Astrocyte (in vitro differentiated cells and primary cell): Measurements from ENCODE around the gene PDE1A. TPM values are rescaled to one million over a fixed set of nuclear protein-coding genes. Genes with fewer than 3 reads are reported as not detected.

Source experiments
- DNase-seq: peaks from one replicate; pipeline ENCODE4 v3.0.0-alpha.2; 2010; ENCODE audit warnings: low read depth
- FAIRE-seq: peaks from 2 replicates; lab custom pipeline; 2011; peaks lifted over from hg19 to GRCh38; lab: Jason Lieb, UNC
- H2AFZ ChIP-seq: 2 replicates; pipeline ENCODE4 v1.6.0; 2012; ENCODE audit warnings: low read depth, low read length, inconsistent platforms
- H3K27ac ChIP-seq: 2 replicates; pipeline ENCODE4 v1.5.1; 2011; ENCODE audit warnings: low read depth, low read length, inconsistent platforms
- H3K27me3 ChIP-seq: 2 replicates; pipeline ENCODE4 v1.6.0; 2011; ENCODE audit warnings: low read length, inconsistent platforms; ENCODE audit not compliant: insufficient read depth
- H3K36me3 ChIP-seq: 2 replicates; pipeline ENCODE4 v1.5.1; 2011; ENCODE audit warnings: low read length, inconsistent platforms; ENCODE audit not compliant: insufficient read depth
- H3K4me1 ChIP-seq: 2 replicates; pipeline ENCODE4 v1.5.1; 2011; ENCODE audit warnings: low read length, inconsistent platforms; ENCODE audit not compliant: insufficient read depth
- H3K4me2 ChIP-seq: 2 replicates; pipeline ENCODE4 v1.6.0; 2012; ENCODE audit warnings: low read length, inconsistent platforms
- H3K4me3 ChIP-seq: 2 replicates; pipeline ENCODE4 v1.5.1; 2011; ENCODE audit warnings: low read depth, mild to moderate bottlenecking, low read length, inconsistent platforms; ENCODE audit not compliant: insufficient read depth
- H3K79me2 ChIP-seq: 2 replicates; pipeline ENCODE4 v1.6.0; 2012; ENCODE audit warnings: mild to moderate bottlenecking, low read length, inconsistent platforms; ENCODE audit not compliant: insufficient read depth
- H3K9ac ChIP-seq: 2 replicates; pipeline ENCODE4 v1.6.0; 2012; ENCODE audit warnings: mild to moderate bottlenecking, low read length, inconsistent platforms
- H3K9me3 ChIP-seq: 2 replicates; pipeline ENCODE4 v1.5.1; 2012; ENCODE audit warnings: low read depth, mild to moderate bottlenecking, low read length, inconsistent platforms; ENCODE audit not compliant: insufficient read depth
- H4K20me1 ChIP-seq: 2 replicates; pipeline ENCODE4 v1.6.0; 2012; ENCODE audit warnings: low read length, inconsistent platforms; ENCODE audit not compliant: insufficient read depth
- H3K27ac Mint-ChIP-seq: one replicate; pipeline ENCODE4 v1.8.0; 2021; ENCODE audit warnings: mild to moderate bottlenecking, mixed read lengths; ENCODE audit not compliant: unreplicated experiment
- H3K27me3 Mint-ChIP-seq: one replicate; pipeline ENCODE4 v1.8.0; 2021; ENCODE audit warnings: low read depth, mixed read lengths; ENCODE audit not compliant: unreplicated experiment
- H3K36me3 Mint-ChIP-seq: one replicate; pipeline ENCODE4 v1.8.0; 2021; ENCODE audit warnings: low read depth, mixed read lengths; ENCODE audit not compliant: unreplicated experiment
- H3K4me1 Mint-ChIP-seq: one replicate; pipeline ENCODE4 v1.8.0; 2021; ENCODE audit warnings: low read depth, mixed read lengths; ENCODE audit not compliant: unreplicated experiment
- H3K4me3 Mint-ChIP-seq: one replicate; pipeline ENCODE4 v1.8.0; 2021; ENCODE audit warnings: mild to moderate bottlenecking, moderate library complexity, mixed read lengths; ENCODE audit not compliant: unreplicated experiment
- H3K9me3 Mint-ChIP-seq: one replicate; pipeline ENCODE4 v1.8.0; 2021; ENCODE audit warnings: mild to moderate bottlenecking, mixed read lengths; ENCODE audit not compliant: unreplicated experiment
- EZH2 ChIP-seq: IDR thresholded peaks from 2 replicates; pipeline ENCODE4 v1.6.1; 2012; ENCODE audit warnings: mild to moderate bottlenecking, low read length, inconsistent platforms; ENCODE audit not compliant: insufficient read depth
- total RNA-seq: library from RNA; stranded (reverse); gene quantifications from 2 replicates; pipeline ENCODE4 v1.2.1, GENCODE V29; 2021
- TF ChIP-seq, protein P1 (sequence below): IDR thresholded peaks from 2 replicates; pipeline ENCODE4 v1.5.1; 2011; ENCODE audit warnings: low read depth, mild to moderate bottlenecking, inconsistent platforms, low read length, moderate library complexity; ENCODE audit not compliant: insufficient read depth

PDE1A gene
- total RNA-seq, 1 donor from 2014 or later: 0.32 TPM

DNA sequence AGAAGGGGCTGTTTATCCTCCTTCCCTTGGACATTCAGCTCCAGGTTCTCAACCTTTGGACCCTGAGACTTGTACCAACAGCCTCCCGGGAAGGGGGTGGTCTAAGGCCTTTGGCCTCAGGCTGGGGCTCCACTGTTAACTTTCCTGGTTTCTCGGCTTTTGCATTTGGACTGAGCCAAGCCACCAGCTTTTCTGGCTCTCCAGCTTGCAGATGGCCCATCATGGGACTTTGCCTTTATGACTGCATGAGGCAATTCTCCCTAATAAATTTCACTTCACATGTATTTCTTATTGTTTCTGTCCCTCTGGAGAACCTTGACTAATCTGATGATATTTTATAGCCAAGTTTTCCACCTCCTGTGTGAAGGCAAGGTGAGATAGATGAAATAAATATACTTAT is 260.4 kb downstream of the PDE1A start:
- no peaks in the 10 kb centered on the region for H3K27me3 ChIP-seq

DNA sequence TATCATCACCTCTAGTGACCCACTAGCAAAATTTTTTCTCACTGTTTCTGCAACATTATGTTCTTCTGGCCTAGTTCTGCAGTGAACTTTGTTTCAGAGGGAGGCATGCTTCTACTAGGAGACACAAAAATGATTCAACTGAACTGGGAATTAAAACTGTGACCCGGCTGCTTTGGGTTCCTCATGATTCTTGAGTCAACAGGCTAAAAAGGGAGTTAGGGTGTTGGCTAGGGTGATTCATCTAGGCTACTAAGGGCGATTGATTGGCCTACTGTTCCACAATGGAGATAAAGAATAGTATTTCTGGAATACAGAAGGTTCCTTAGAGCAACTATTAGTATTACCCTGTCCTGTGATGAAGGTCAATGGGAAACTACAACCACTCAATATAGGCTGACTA is 261.6 kb downstream of the PDE1A start:
- H3K4me1 Mint-ChIP-seq: no peaks in the 10 kb centered on the region
- no peaks in the 10 kb centered on the region for H3K79me2 ChIP-seq
- no peak overlapping the region for H3K27ac Mint-ChIP-seq
- H3K27me3 Mint-ChIP-seq: no peaks in the 10 kb centered on the region
- H4K20me1 ChIP-seq: no peaks in the 10 kb centered on the region
- H3K4me1 ChIP-seq: no peaks in the 10 kb centered on the region
- H3K4me3 Mint-ChIP-seq: no peak overlapping the region
- FAIRE-seq (no peak), DNase-seq (no peak)
- H3K9me3 ChIP-seq: no peaks in the 10 kb centered on the region
- H3K27ac ChIP-seq: no peak overlapping the region
- no peak overlapping the region for H3K9ac ChIP-seq
- H3K4me2 ChIP-seq: no peak overlapping the region
- H3K4me3 ChIP-seq: no peak overlapping the region
- H3K27me3 ChIP-seq: no peaks in the 10 kb centered on the region
- no peaks in the 10 kb centered on the region for H3K36me3 Mint-ChIP-seq
- H3K36me3 ChIP-seq: no peaks in the 10 kb centered on the region
- H2AFZ ChIP-seq: no peak overlapping the region
- H3K9me3 Mint-ChIP-seq: no peaks in the 10 kb centered on the region
- no peak for TF ChIP-seq EZH2
- TF ChIP-seq, protein P1, sequence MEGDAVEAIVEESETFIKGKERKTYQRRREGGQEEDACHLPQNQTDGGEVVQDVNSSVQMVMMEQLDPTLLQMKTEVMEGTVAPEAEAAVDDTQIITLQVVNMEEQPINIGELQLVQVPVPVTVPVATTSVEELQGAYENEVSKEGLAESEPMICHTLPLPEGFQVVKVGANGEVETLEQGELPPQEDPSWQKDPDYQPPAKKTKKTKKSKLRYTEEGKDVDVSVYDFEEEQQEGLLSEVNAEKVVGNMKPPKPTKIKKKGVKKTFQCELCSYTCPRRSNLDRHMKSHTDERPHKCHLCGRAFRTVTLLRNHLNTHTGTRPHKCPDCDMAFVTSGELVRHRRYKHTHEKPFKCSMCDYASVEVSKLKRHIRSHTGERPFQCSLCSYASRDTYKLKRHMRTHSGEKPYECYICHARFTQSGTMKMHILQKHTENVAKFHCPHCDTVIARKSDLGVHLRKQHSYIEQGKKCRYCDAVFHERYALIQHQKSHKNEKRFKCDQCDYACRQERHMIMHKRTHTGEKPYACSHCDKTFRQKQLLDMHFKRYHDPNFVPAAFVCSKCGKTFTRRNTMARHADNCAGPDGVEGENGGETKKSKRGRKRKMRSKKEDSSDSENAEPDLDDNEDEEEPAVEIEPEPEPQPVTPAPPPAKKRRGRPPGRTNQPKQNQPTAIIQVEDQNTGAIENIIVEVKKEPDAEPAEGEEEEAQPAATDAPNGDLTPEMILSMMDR: no peak

More for the DNA sequence above, 260.4 kb downstream of the PDE1A start:
- Mint-ChIP-seq H3K27me3 (no peaks in the 10 kb centered on the region), H3K36me3 (no peaks in the 10 kb centered on the region), H3K4me3 (no peak overlapping the region), H3K27ac (no peak overlapping the region), H3K4me1 (no peaks in the 10 kb centered on the region), H3K9me3 (no peaks in the 10 kb centered on the region)
- Histone ChIP-seq H3K9me3 (no peaks in the 10 kb centered on the region), H3K9ac (no peak overlapping the region), H3K36me3 (no peaks in the 10 kb centered on the region), H3K4me1 (no peaks in the 10 kb centered on the region), H3K4me2 (no peak overlapping the region), H4K20me1 (no peaks in the 10 kb centered on the region), H3K79me2 (no peaks in the 10 kb centered on the region), H2AFZ (no peak overlapping the region), H3K27ac (no peak overlapping the region), H3K4me3 (no peak overlapping the region)
- no peak for FAIRE-seq
- TF ChIP-seq, protein P1: no peak
- TF ChIP-seq EZH2: no peak
- DNase-seq: no peak

DNA sequence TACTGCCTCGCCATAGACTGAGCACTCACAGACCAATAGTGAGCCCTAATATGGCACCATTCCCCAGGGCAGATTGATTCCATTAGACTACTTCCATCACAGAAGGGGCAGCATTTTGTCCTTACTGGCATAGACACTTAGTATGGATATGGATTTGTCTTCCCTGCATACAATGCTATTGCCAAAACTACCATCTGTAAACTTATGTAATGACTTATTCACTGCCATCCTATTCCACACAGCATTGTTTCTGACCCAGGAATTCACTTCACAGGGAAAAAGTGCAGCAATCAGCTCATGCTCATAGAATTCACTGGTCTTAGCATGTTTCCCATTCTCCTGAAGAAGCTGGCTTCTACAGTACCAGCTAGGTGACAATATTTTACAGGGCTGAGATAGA is 262.1 kb downstream of the PDE1A start:
- H3K27ac ChIP-seq: no peak overlapping the region
- H3K27me3 ChIP-seq: no peaks in the 10 kb centered on the region
- no peak for FAIRE-seq
- no peaks in the 10 kb centered on the region for H3K36me3 ChIP-seq
- no peaks in the 10 kb centered on the region for H3K79me2 ChIP-seq
- H3K4me3 ChIP-seq: no peak overlapping the region
- no peaks in the 10 kb centered on the region for H4K20me1 ChIP-seq
- no peaks in the 10 kb centered on the region for H3K27me3 Mint-ChIP-seq
- no peak overlapping the region for H3K27ac Mint-ChIP-seq
- no peak overlapping the region for H2AFZ ChIP-seq
- H3K9me3 ChIP-seq: no peaks in the 10 kb centered on the region
- no peaks in the 10 kb centered on the region for H3K36me3 Mint-ChIP-seq
- no peak overlapping the region for H3K4me2 ChIP-seq
- TF ChIP-seq, protein P1: no peak
- no peak for TF ChIP-seq EZH2
- no peak for DNase-seq
- no peaks in the 10 kb centered on the region for H3K4me1 ChIP-seq
- no peaks in the 10 kb centered on the region for H3K4me1 Mint-ChIP-seq
- no peak overlapping the region for H3K4me3 Mint-ChIP-seq
- H3K9me3 Mint-ChIP-seq: no peaks in the 10 kb centered on the region
- no peak overlapping the region for H3K9ac ChIP-seq
